GM19351 (cell line): ENCODE data around the gene STARD10.

Source experiments
- ATAC-seq: cut with Tn5 transposase; IDR thresholded peaks from one replicate; pipeline ENCODE4 v1.9.1; 2021; ENCODE audit warnings: mild to moderate bottlenecking, moderate library complexity; ENCODE audit not compliant: unreplicated experiment

STARD10 gene

GRCh38 chr11:72781313-72782080, 12.3 kb downstream of the STARD10 start:
- ATAC-seq: no peak

GRCh38 chr11:72781063-72781312, 12.9 kb downstream of the STARD10 start:
- ATAC-seq: no peak

GRCh38 chr11:72780296-72781062, 13.4 kb downstream of the STARD10 start:
- ATAC-seq: no peak

- no peak for ATAC-seq
Measured at GRCh38 chr11:72779495-72780128, 14.2 kb downstream of the STARD10 start.

GRCh38 chr11:72778535-72779494, 15.0 kb downstream of the STARD10 start:
- no peak for ATAC-seq

GRCh38 chr11:72777755-72778278, 16.0 kb downstream of the STARD10 start:
- ATAC-seq: no peak

DNA sequence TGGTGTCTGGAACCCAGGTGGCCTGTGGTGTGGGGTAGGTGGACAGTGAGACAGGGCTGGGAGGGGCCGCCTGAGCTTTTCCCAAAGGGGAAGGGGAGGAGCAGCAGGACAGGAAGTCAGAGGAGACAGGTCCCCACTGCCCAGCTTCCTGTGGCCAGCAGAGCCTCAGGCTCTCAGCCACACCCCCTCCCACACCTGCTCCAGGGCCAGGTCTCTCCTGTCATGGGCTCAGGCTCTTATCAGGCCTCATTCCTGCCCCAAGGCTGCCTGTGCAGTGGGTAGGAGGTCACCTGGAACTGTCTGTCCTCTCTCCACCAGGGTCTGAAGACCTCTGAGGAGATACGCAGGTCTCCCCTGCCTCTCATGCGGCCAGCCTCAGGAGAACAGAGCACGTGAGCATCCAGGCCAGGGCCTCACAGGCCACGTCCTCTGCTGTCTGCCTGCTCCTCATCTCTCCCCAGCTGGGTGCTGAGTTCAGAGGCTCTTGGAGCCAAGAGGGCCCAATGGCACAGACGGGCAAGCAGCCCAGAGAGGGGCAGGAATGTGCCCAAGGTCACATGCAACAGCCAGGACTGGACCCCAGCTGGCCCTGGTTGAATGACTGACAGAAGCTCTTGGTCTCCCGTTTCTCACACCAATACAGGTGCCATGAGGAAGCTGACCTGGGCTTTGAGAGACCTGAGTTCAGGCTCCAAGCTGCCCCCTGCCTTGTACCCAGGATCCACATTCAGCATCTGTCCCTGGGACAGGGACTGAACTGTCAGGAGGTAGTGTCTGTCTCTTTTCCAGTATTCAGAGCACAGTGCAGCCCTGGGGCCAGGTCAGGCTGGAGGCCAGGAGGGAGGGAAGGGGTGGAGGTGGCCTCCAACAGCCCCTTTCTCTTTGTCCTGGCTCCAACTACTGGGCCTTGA, 16.7 kb downstream of the STARD10 start:
- ATAC-seq: no peak

GRCh38 chr11:72776117-72776843, 17.6 kb downstream of the STARD10 start:
- ATAC-seq: no peak

GRCh38 chr11:72775288-72776110, 18.3 kb downstream of the STARD10 start:
- ATAC-seq: no peak

- no peak for ATAC-seq
Measured at GRCh38 chr11:72774499-72774898, 19.3 kb downstream of the STARD10 start.

GRCh38 chr11:72773696-72774095, 20.2 kb downstream of the STARD10 start:
- no peak for ATAC-seq

DNA sequence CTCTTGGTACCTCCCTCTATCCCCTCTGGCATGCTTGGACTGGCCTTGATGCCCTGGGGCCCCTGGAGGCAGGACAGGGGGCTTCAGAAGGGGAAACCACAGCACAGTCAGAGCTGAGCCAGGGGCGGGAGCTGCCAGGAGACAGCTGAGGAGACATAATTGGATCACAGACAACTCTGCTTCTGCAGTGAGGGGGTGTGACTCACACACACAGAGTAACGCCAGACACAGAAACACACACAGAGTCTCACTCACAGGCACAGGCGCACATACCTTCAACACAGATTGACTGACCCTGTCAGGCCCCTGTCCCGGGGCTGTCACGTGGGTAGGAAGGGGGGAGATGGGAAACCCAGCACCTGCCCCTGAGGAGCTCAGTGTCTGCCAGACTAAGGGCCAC, 20.6 kb downstream of the STARD10 start:
- no peak for ATAC-seq

GRCh38 chr11:72772059-72772458, 21.8 kb downstream of the STARD10 start:
- ATAC-seq: no peak

GRCh38 chr11:72771507-72771906, 22.3 kb downstream of the STARD10 start:
- ATAC-seq: no peak

GRCh38 chr11:72770799-72771198, 23.0 kb downstream of the STARD10 start:
- no peak for ATAC-seq

- ATAC-seq: no peak
Measured at GRCh38 chr11:72769680-72770079, 24.2 kb downstream of the STARD10 start.

GRCh38 chr11:72768581-72768980, 25.3 kb downstream of the STARD10 start:
- ATAC-seq: no peak
